ENCODE results near the gene RTRAF. TPM values are rescaled to one million over a fixed set of nuclear protein-coding genes. Genes with fewer than 3 reads are reported as not detected.

Gene RTRAF
- total RNA-seq, 1 experiment from 2014 or later, result 223 TPM

DNA sequence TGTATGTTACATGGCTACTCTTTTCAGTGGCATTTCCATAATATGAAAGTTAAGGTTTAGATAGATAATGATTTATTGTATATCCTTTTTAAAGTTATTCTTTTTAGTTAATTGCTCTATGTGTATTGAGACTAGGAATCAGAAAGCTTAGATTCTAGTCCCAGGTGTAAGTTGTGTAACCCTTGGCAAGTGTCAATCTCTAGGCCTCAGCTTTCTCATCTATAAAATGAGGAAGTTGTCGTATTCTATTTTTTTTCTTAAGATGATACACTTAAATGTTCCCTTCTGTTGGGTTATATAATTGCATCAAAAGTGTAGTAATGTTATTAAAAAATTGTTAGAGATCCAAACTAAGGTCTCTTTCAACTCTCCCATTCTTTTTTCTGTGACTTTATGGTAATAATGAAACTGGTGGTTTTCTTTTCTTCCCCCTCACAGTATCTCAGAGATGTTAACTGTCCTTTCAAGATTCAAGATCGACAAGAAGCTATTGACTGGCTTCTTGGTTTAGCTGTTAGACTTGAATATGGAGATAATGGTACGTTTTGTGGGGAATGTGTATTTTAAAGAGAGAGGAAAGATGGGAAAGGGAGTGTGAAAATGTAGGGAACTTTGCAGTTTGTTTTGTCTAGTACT lies 4.1 kb downstream of the RTRAF start:
- Mint-ChIP-seq H3K27ac (ENCODE audit: unreplicated experiment) (no peak overlapping the region), H3K36me3 (ENCODE audit: insufficient read depth, unreplicated experiment) (peaks cover 45% of the 10 kb centered on the region), H3K27me3 (ENCODE audit: insufficient read depth, unreplicated experiment) (no peaks in the 10 kb centered on the region), H3K4me3 (ENCODE audit: unreplicated experiment) (no peak overlapping the region), H3K9me3 (ENCODE audit: unreplicated experiment) (no peaks in the 10 kb centered on the region), H3K4me1 (ENCODE audit: low read depth, unreplicated experiment) (peaks cover 13% of the 10 kb centered on the region)
- ChIA-PET POLR2A (no interaction called here), CTCF (interaction anchor here (0.6 kb wide), 1 partner anchor 14 kb away, joined by 3 read pairs; no protein-coding TSS in a partner anchor)
- DNase-seq, result no peak
- Histone ChIP-seq H3K27me3 (replicated peaks; ENCODE audit: control insufficient read depth, insufficient read depth, low read length) (no peaks in the 10 kb centered on the region), H3K4me1 (peaks cover 11% of the 10 kb centered on the region; the same call in 1 of the 2 replicates), H3K4me3 (ENCODE audit: low read depth, low read length) (no peak overlapping the region), H3K36me3 (ENCODE audit: control insufficient read depth, insufficient read depth, low read length) (peaks cover 1% of the 10 kb centered on the region), H3K9me3 (no peaks in the 10 kb centered on the region)
- TF ChIP-seq, protein P1, sequence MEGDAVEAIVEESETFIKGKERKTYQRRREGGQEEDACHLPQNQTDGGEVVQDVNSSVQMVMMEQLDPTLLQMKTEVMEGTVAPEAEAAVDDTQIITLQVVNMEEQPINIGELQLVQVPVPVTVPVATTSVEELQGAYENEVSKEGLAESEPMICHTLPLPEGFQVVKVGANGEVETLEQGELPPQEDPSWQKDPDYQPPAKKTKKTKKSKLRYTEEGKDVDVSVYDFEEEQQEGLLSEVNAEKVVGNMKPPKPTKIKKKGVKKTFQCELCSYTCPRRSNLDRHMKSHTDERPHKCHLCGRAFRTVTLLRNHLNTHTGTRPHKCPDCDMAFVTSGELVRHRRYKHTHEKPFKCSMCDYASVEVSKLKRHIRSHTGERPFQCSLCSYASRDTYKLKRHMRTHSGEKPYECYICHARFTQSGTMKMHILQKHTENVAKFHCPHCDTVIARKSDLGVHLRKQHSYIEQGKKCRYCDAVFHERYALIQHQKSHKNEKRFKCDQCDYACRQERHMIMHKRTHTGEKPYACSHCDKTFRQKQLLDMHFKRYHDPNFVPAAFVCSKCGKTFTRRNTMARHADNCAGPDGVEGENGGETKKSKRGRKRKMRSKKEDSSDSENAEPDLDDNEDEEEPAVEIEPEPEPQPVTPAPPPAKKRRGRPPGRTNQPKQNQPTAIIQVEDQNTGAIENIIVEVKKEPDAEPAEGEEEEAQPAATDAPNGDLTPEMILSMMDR (IDR thresholded peaks at IDR 0.05; ENCODE audit: insufficient read depth in 1 of 2, low read depth in 1 of 2, low read length in 1 of 2, severe bottlenecking in 1 of 2, unreplicated experiment in 1 of 2), result no peak
- intact Hi-C loops (cut with micrococcal nuclease; ENCODE audit: unreplicated experiment), result no loop called here
- no TSS peak for BruUV-seq (replicated peaks)

DNA sequence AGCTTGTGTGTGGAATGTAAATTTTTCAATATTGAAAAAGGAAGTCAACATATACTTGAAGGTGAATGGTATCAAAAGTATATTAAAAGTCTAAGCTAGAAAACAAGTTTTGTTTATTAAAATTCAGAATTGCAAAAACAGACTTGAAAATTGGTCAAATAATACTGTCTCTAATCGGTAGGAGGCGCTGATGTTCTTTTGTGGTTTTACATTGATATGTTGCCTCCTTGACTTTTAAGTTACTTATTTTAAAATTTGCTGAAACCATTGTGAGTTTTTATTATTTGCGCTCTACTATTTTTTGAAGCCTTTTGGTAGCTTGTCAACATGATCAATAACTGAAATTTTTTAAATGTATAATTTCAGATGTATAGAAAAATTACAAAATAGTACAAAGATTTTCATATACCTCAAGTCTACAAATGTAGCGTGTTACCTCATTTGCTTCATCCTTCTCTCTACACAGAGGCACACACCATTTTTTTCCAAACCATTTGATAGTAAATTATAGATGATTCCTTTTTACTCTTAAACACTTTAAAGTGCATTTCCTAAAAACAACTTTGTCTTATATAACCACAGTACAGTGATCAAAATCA lies 6.9 kb downstream of the RTRAF start:
- H3K9me3 Mint-ChIP-seq (ENCODE audit: unreplicated experiment), result no peaks in the 10 kb centered on the region
- ChIA-PET POLR2A (no interaction called here), CTCF (interaction anchor here (0.6 kb wide), 1 partner anchor 756 kb away, joined by 5 read pairs; the partner anchor contains the start of gene TMX1)
- H3K36me3 Mint-ChIP-seq (ENCODE audit: insufficient read depth, unreplicated experiment), result peaks cover 54% of the 10 kb centered on the region
- Histone ChIP-seq H3K4me1 (no peaks in the 10 kb centered on the region), H3K36me3 (ENCODE audit: control insufficient read depth, insufficient read depth, low read length) (peaks cover 1% of the 10 kb centered on the region), H3K9me3 (no peaks in the 10 kb centered on the region), H3K27me3 (replicated peaks; ENCODE audit: control insufficient read depth, insufficient read depth, low read length) (no peaks in the 10 kb centered on the region), H3K4me3 (ENCODE audit: low read depth, low read length) (no peak overlapping the region)
- H3K27me3 Mint-ChIP-seq (ENCODE audit: insufficient read depth, unreplicated experiment), result no peaks in the 10 kb centered on the region
- TF ChIP-seq, protein P1 (IDR thresholded peaks at IDR 0.05; ENCODE audit: insufficient read depth in 1 of 2, low read depth in 1 of 2, low read length in 1 of 2, severe bottlenecking in 1 of 2, unreplicated experiment in 1 of 2), result peak; percentile 44 to 60
- no TSS peak for BruUV-seq (replicated peaks)
- intact Hi-C loops (cut with micrococcal nuclease; ENCODE audit: unreplicated experiment), result loop anchor here (1.0 kb wide), 1 partner anchor 135 kb away; no protein-coding TSS in a partner anchor
- DNase-seq, result no peak
- H3K4me3 Mint-ChIP-seq (ENCODE audit: unreplicated experiment), result no peak overlapping the region
- peaks cover 7% of the 10 kb centered on the region for H3K4me1 Mint-ChIP-seq (ENCODE audit: low read depth, unreplicated experiment)
- no peak overlapping the region for H3K27ac Mint-ChIP-seq (ENCODE audit: unreplicated experiment)

DNA sequence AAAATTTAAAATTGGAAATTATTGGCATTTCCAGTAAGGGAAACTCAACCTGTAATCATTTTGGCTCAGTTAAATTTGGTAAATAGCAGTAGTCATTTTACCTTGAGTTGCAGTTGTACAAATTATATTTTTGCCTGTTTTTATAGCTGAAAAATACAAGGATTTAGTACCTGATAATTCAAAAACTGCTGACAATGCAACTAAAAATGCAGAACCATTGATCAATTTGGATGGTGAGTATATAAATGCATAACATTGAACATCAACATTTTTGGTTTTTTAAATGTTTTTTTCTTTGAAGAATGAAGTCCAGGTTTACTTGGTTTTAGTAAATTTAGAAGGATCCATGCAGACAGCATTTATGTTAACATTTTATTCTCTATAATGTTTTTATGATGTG lies 9.0 kb downstream of the RTRAF start:
- no peaks in the 10 kb centered on the region for H3K9me3 Mint-ChIP-seq (ENCODE audit: unreplicated experiment)
- no peaks in the 10 kb centered on the region for H3K4me1 ChIP-seq
- ChIA-PET CTCF (no interaction called here), POLR2A (no interaction called here)
- intact Hi-C loops (cut with micrococcal nuclease; ENCODE audit: unreplicated experiment), result no loop called here
- no peak overlapping the region for H3K4me3 Mint-ChIP-seq (ENCODE audit: unreplicated experiment)
- TF ChIP-seq, protein P1 (IDR thresholded peaks at IDR 0.05; ENCODE audit: insufficient read depth in 1 of 2, low read depth in 1 of 2, low read length in 1 of 2, severe bottlenecking in 1 of 2, unreplicated experiment in 1 of 2), result no peak
- no peak overlapping the region for H3K4me3 ChIP-seq (ENCODE audit: low read depth, low read length)
- DNase-seq, result no peak
- H3K27me3 ChIP-seq (replicated peaks; ENCODE audit: control insufficient read depth, insufficient read depth, low read length), result no peaks in the 10 kb centered on the region
- H3K4me1 Mint-ChIP-seq (ENCODE audit: low read depth, unreplicated experiment), result peaks cover 7% of the 10 kb centered on the region
- peaks cover 1% of the 10 kb centered on the region; the same call in 1 of the 2 replicates for H3K36me3 ChIP-seq (ENCODE audit: control insufficient read depth, insufficient read depth, low read length)
- no peaks in the 10 kb centered on the region for H3K9me3 ChIP-seq
- H3K36me3 Mint-ChIP-seq (ENCODE audit: insufficient read depth, unreplicated experiment), result peaks cover 61% of the 10 kb centered on the region
- no TSS peak for BruUV-seq (replicated peaks)
- H3K27ac Mint-ChIP-seq (ENCODE audit: unreplicated experiment), result no peak overlapping the region
- no peaks in the 10 kb centered on the region for H3K27me3 Mint-ChIP-seq (ENCODE audit: insufficient read depth, unreplicated experiment)
